HG03520 (cell line): ENCODE results near the gene ADD1.

Experiments
- ATAC-seq: cut with Tn5 transposase; IDR thresholded peaks from one replicate; pipeline ENCODE4 v1.9.1; 2021; ENCODE audit warnings: mild to moderate bottlenecking, moderate library complexity; ENCODE audit not compliant: unreplicated experiment

The ADD1 gene

DNA sequence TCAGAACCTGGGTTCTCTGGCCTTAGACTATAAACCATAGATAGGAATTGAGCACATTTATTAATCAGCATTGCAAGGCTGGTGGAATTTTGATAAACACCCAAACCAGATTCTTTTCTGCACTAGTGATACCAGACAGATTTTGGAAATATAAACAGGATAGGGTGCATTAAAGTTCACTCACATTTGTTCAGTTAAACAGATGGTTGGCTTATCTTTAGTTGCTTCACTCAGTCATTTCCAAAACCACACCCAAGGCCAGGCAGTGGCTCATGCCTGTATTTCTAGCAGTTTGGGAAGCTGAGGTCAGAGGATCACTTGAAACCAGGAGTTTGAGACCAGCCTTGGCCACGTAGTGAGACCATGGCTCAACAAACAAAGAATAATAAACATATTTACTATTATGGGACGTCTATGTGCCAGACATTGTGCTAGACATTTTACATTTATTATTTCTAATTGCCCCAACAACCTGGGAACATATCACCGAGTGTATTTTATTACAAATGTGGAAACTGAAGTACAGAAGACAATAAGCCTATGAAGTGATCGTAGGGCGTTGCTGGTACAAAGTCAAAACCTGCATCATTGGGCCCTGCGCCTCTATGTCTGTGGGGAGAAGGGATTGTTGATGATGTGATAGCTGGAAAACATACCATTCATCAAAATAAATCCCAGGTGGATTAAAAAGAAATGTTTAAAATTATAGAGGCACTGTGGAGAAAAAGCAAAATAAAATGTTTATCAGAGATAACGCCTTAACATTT is 15.0 kb downstream of the ADD1 start:
- ATAC-seq = no peak

GRCh38 chr4:2859514-2859913 is 15.9 kb downstream of the ADD1 start:
- ATAC-seq = no peak

- ATAC-seq = no peak
These were observed 17.0 kb downstream of the ADD1 start for GRCh38 chr4:2860391-2861348.

- ATAC-seq = no peak
These were observed 18.2 kb downstream of the ADD1 start for GRCh38 chr4:2861631-2862436.

- no peak for ATAC-seq
These were observed 18.9 kb downstream of the ADD1 start for GRCh38 chr4:2862528-2862927.

- ATAC-seq = no peak
These were observed 20.0 kb downstream of the ADD1 start for GRCh38 chr4:2863649-2864048.

- ATAC-seq = no peak
These were observed 21.6 kb downstream of the ADD1 start for GRCh38 chr4:2865196-2865780.

DNA sequence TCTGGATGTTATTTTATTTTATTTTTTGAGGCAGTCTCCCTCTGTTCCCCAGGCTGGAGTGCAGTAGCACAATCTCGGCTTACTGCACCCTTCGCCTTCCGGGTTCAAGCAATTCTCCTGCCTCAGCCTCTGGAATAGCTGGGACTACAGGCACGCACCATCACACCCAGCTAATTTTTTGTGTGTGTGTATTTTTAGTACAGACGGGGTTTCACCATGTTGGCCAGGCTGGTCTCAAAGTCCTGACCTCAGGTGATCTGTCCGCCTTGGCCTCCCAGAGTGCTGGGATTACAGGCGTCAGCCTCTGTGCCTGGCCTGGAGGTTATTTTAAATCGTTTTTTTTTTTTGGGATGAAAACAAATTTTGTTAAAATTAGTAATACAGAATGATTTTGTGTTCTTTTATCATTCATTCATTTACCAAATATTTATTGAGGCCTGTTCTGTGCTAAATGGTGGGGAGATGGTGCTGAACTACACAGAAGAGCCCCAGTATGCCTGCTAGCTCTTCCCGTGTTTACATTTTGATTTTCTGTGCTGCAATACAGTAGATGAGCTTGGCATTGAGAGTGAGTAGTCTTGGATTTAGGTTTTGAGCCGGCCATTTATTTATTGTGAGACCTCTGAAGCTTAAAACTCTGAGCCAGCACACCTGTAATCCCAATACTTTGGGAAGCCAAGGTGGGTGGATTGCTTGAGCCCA is 22.7 kb downstream of the ADD1 start:
- ATAC-seq = no peak

GRCh38 chr4:2866891-2867290 is 23.2 kb downstream of the ADD1 start:
- ATAC-seq = no peak

GRCh38 chr4:2867758-2868491 is 24.3 kb downstream of the ADD1 start:
- ATAC-seq = no peak

DNA sequence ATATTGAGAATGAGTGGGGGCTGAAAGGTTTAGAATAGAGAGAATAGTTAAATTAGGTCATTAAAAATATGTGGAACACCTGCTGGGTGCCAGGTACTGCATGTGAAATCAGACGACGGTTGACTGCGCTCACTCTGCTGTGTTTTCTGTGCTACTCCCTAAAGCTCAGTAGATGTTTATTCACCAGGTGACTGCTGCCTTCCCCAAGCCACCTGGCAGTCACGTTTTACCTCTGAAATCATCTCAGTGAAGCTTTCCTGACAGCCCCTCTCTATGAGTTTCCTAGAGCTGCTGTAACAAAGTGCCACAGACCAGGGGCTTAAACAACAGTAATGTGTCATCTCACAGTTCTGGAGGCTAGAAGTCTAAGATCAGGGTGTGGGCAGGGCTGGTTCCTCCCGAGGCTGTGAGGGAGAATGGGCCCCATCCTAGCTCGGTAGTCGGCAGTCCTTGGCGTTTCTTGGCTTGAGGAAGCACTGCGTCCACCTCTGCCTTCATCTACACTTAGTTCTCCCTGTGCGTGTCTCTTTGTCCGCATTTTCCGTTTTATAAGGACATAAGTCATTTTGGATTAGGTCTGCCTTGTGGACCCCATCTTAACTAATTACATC is 25.3 kb downstream of the ADD1 start:
- no peak for ATAC-seq

GRCh38 chr4:2869659-2870058 is 26.0 kb downstream of the ADD1 start:
- ATAC-seq = no peak

DNA sequence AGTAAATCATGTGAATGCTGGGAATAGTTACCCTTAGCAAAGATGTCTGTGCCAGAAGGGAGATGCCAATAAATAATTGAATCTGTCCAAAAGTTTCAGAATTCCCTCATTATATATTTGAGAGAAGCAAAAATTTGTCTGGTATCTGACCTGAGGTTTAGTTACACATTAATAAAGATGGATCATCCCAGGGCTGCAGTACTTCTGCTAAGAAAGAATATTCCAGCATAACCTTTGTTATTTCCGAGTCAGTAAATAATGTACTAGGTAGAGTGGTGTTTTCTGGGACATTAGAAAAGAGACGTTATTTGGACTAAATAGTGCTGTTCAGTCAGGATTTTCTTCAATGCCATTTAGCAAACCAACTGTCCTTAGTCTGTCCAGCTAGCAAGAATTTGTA is 26.4 kb downstream of the ADD1 start:
- ATAC-seq = no peak

- ATAC-seq = no peak
These were observed 27.8 kb downstream of the ADD1 start for GRCh38 chr4:2871466-2871865.

DNA sequence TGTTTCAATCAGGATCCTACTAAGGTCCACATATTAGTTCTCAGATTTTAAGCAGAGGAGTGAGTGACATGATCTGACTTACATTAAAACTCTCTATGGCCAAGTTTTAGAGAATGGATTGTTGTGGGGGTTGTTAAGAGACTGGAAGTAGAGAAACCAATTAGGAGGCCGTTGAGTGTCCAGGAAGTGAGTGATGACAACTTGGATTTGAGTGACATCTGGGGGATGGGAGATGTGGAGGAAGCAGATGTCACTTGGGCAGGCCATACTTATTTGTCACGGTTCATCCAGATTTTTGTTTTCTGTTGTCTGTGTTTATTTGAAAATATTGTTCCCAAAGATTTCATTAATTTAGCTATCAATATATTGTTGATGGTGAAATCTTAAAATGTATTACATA is 28.3 kb downstream of the ADD1 start:
- no peak for ATAC-seq

- no peak for ATAC-seq
These were observed 29.7 kb downstream of the ADD1 start for GRCh38 chr4:2873329-2873728.

GRCh38 chr4:2874861-2875260 is 31.2 kb downstream of the ADD1 start:
- ATAC-seq = no peak

DNA sequence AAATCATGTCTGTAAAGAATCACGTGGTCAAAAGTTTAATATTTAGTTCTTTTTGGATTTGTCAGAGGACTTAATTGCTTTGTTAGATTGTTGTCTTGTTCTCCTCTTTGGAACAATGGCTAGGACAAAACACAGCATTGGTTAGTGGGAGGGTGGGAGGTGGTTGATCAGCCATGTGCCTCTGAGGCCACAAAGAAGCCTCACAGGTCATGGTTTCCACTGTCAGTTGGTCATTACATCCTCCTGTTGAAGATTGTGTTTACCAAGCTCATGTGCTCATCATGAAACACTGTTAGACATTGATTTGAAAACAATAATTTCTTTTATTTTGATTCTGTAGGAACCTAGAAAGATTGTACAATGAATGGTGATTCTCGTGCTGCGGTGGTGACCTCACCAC is 31.9 kb downstream of the ADD1 start:
- ATAC-seq = no peak

DNA sequence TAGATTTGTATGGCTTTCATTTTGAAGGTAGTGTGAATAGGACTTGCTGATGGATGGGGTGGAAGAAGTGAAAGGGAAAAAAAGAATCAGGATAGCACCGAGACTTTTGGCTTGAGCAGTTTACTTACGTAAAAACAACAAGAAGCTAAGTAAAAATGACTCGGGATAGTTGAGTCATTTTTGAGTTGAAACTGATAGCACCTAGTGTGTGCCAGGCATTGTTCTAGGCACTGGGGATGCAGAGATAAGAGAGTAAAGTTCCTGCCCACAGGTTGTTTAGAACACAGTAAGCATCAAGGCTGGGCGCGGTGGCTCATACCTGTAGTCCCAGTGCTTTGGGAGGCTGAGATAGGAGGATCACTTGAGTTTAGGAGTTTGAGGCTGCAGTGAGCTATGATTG is 34.7 kb downstream of the ADD1 start:
- no peak for ATAC-seq
